Heart left ventricle (tissue), 16 donors: Measurements from ENCODE around the gene PCYOX1L. TPM values are rescaled to one million over a fixed set of nuclear protein-coding genes. Genes with fewer than 3 reads are reported as not detected.
A peak's percentile ranks its signal among the peaks of the same experiment; 100 is the strongest.

ENCODE experiments used
- ATAC-seq, 4 donors: fragments of 200-7000 bp; cut with Tn5 transposase; one replicate each; pipeline ENCODE4 v1.9.1; 2020 to 2022; ENCODE audit warnings: moderate library complexity in 4 of 4, mild to moderate bottlenecking in 3 of 4, moderate number of reproducible peaks in 1 of 4
- DNase-seq, 5 donors: peaks; one replicate each; pipeline ENCODE4 v3.0.0-alpha.2; 2020
- H3K27ac ChIP-seq, 12 donors: fragments of 200-600 bp; sonication (generic) in 4 of 12; one replicate each; pipeline versions ENCODE4 v1.5.0 to v1.8.0; 2016 to 2022; ENCODE audit warnings: mild to moderate bottlenecking in 2 of 12
- H3K27me3 ChIP-seq, 9 donors: fragments of 200-600 bp; sonication (generic) in 2 of 9; one replicate each; pipeline versions ENCODE4 v1.5.1 to v1.8.0; 2016 to 2022; ENCODE audit warnings: mild to moderate bottlenecking in 3 of 9
- H3K36me3 ChIP-seq, 9 donors: fragments of 200-600 bp; sonication (generic) in 2 of 9; one replicate each; pipeline versions ENCODE4 v1.5.0 to v1.8.0; 2018 to 2022; ENCODE audit warnings: mild to moderate bottlenecking in 2 of 9
- H3K4me1 ChIP-seq, 12 donors: fragments of 200-600 bp; sonication (generic) in 4 of 12; one replicate each; pipeline versions ENCODE4 v1.5.0 to v1.8.0; 2016 to 2022; ENCODE audit warnings: mild to moderate bottlenecking in 3 of 12
- H3K4me3 ChIP-seq, 12 donors: fragments of 200-600 bp; sonication (generic) in 4 of 12; one replicate each; pipeline versions ENCODE4 v1.5.0 to v1.8.0; 2017 to 2022; ENCODE audit warnings: mild to moderate bottlenecking in 9 of 12, moderate library complexity in 4 of 12
- H3K9me3 ChIP-seq, 12 donors: fragments of 200-600 bp; sonication (generic) in 4 of 12; one replicate each; pipeline versions ENCODE4 v1.5.0 to v1.8.0; 2016 to 2022; ENCODE audit warnings: mild to moderate bottlenecking in 1 of 12
- POLR2A ChIP-seq, 2 donors: fragments of 450-650 bp; IDR thresholded peaks; one replicate each; pipeline ENCODE4 v1.6.1; 2017; ENCODE audit warnings: antibody characterized with exemption in 2 of 2, mild to moderate bottlenecking in 2 of 2, moderate library complexity in 2 of 2
- WGBS, 4 donors: extraction: QIAGEN DNeasy Blood & Tissue Kit in 2 of 4; methylation state at CpG; one replicate each; pipeline versions ENCODE4 v1.1.5 to v1.1.7; 2013 to 2018; 5-methylcytosine and 5-hydroxymethylcytosine counted together
- intact Hi-C, 10 donors: fragments of 100-400 bp; cut with DNase I; formaldehyde crosslinking; loops; one replicate each; pipeline versions ENCODE4 v1.11.1 to v1.14.2; 2022
- polyA plus RNA-seq, 2 donors: library from polyadenylated mRNA; stranded (reverse); fragments of 200-250 nt; gene quantifications; one replicate each; pipeline ENCODE4 v1.2.3, GENCODE V29; 2013
- total RNA-seq, 9 donors: library from RNA; depleted of rRNA in 2 of 9; stranded (reverse); fragments of >200 nt in 2 of 9; fragmentation: NEBNext Ultra II Directional in 3 of 9; extraction: Animal tissue kit (Norgen Biotek cat#: 25700) in 3 of 9; gene quantifications; one replicate each; pipeline versions ENCODE4 v1.1.0 to v1.2.4, GENCODE V29; 2016 to 2023
- TF ChIP-seq, protein P1 (sequence below), 12 donors: fragments of 200-600 bp; sonication (generic) in 4 of 12; IDR thresholded peaks; one replicate each; pipeline versions ENCODE4 v1.5.0 to v1.8.0; 2018 to 2022; ENCODE audit warnings: antibody characterized with exemption in 12 of 12, mild to moderate bottlenecking in 5 of 12
- donor health status: ischemic (EF 13 %, LVEDD 7.1; RV severe dilation, severe dysfunction).
- donor health status: healthy with polysubstance abuse.
- donor health status: DM: no; HTN: yes; CAD: no.
- donor health status: DM: no; HTN: no; CAD: no.
- donor health status: ischemic (EF 25% LVEDD 6.9; RV normal size, moderate dysfunction).
- donor health status: ischemic (EF 25% LVEDD 5.7; RV mildly dilated, moderate dysfunction).
- donor health status: healthy.
- donor health status: DM: yes; HTN: yes; CAD: no.
- donor health status: ischemic (EF 35%, LVEDD 5.7; RV mildly dilated, moderate dysfunction).
- donor health status: nonischemic (EF 11% LVEDD 7.7; RV severe dilation, severe dysfunction).
- donor health status: DM: yes; HTN: yes; CAD: no.
- donor health status: PGD.
- donor health status: ischemic (EF 29% LVEDD 5.4; RV normal size, mild dysfunction).
- donor health status: nonischemic (EF 23%, LVEDD 6.1; RV moderate dilation, normal function).

The PCYOX1L gene
- total and polyA plus RNA-seq, 11 donors, result 2.3 to 6.8 (median 3.7) TPM

- H3K9me3 ChIP-seq, result no peaks in the 10 kb centered on the region
- TF ChIP-seq, protein P1, sequence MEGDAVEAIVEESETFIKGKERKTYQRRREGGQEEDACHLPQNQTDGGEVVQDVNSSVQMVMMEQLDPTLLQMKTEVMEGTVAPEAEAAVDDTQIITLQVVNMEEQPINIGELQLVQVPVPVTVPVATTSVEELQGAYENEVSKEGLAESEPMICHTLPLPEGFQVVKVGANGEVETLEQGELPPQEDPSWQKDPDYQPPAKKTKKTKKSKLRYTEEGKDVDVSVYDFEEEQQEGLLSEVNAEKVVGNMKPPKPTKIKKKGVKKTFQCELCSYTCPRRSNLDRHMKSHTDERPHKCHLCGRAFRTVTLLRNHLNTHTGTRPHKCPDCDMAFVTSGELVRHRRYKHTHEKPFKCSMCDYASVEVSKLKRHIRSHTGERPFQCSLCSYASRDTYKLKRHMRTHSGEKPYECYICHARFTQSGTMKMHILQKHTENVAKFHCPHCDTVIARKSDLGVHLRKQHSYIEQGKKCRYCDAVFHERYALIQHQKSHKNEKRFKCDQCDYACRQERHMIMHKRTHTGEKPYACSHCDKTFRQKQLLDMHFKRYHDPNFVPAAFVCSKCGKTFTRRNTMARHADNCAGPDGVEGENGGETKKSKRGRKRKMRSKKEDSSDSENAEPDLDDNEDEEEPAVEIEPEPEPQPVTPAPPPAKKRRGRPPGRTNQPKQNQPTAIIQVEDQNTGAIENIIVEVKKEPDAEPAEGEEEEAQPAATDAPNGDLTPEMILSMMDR (IDR thresholded peaks at IDR 0.05), result no peak
- TF ChIP-seq POLR2A (IDR thresholded peaks at IDR 0.05), result no peak
- WGBS, 4 donors, result 48 to 74% (median 56%) methylated on average over 5 to 8 of the region's 8 CpGs
- H3K27me3 ChIP-seq, result no peaks in the 10 kb centered on the region
- H3K36me3 ChIP-seq, result no peaks in the 10 kb centered on the region
- peak overlapping the region in 10 of 12 donors; percentile 68 to 98 (median 90) for H3K27ac ChIP-seq
- peak overlapping the region in 2 of 12 donors; percentile 11 to 30 for H3K4me3 ChIP-seq
- peaks cover 8 to 64% (median 36%) of the 10 kb centered on the region in 12 donors for H3K4me1 ChIP-seq
- ATAC-seq, result no peak
- peak in 1 of 5 donors; percentile 24 for DNase-seq
- intact Hi-C loops, result loop anchor here in 8 of 10 donors (1.0 to 5.0 kb wide), 5 partner anchors 49 to 236 kb away; no protein-coding TSS in a partner anchor
Measured at GRCh38 chr5:149381261-149381985, 23.6 kb downstream of the PCYOX1L start.

GRCh38 chr5:149381986-149382338, 24.1 kb downstream of the PCYOX1L start:
- DNase-seq, result peak; percentile 83 to 91 (median 85)
- peak; percentile 59 to 83 (median 76) for ATAC-seq
- Histone ChIP-seq H3K27me3 (no peaks in the 10 kb centered on the region), H3K27ac (peak overlapping the region; percentile 25 to 98 (median 90)), H3K36me3 (no peaks in the 10 kb centered on the region), H3K4me1 (peaks cover 8 to 69% (median 41%) of the 10 kb centered on the region in 12 donors), H3K9me3 (no peaks in the 10 kb centered on the region), H3K4me3 (peak overlapping the region in 4 of 12 donors; percentile 11 to 30 (median 16))
- intact Hi-C loops, result loop anchor here (1.0 to 5.0 kb wide), 9 partner anchors 47 to 235 kb away; no protein-coding TSS in a partner anchor
- TF ChIP-seq POLR2A (IDR thresholded peaks at IDR 0.05), result no peak
- TF ChIP-seq, protein P1 (IDR thresholded peaks at IDR 0.05), result peak; percentile 92 to 98 (median 96)
- 0 to 33% (median 30%) methylated on average over 5 to 16 of the region's 16 CpGs for WGBS, 4 donors

DNA sequence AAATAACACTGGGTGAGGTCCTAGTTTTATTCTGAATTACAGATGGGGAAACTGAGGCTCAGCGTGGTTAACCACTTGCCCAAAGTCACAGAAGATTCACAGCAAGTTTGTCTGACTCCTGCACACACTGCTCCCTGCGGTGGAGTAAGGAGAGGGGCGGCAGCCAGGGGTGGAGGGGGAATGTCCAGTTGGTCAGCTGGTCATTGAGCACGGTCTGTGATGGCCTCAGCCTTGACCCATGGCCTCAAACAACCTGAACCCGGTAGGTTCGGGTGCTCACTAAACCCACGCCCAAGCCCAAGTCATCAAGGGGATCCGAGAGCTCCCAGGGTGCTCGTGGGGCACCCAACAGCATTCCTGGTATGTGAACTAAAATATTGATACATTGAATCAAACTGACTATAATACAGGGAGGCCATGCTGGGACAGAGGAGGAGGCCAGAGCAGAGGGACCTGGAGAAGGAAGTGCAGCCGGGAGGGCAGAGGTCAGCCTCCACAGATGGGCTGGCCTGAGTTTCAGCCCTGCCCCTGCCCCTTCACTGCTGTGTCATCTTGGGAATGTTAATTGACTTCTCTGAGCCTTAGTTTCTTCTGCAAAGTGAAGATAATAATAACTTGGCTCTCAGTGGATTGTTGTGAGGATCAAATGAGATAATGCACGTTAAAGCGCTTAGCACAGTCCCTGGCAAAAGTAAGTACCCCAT, 24.8 kb downstream of the PCYOX1L start:
- intact Hi-C loops, result loop anchor here in 9 of 10 donors (1.0 to 5.0 kb wide), 9 partner anchors 46 to 235 kb away; no protein-coding TSS in a partner anchor
- peak overlapping the region in 2 of 12 donors; percentile 13 to 20 for H3K4me3 ChIP-seq
- H3K9me3 ChIP-seq, result no peaks in the 10 kb centered on the region
- WGBS, 4 donors, result 72 to 80% (median 74%) methylated on average over 7 to 12 of the region's 12 CpGs
- TF ChIP-seq POLR2A (IDR thresholded peaks at IDR 0.05), result no peak
- TF ChIP-seq, protein P1 (IDR thresholded peaks at IDR 0.05), result no peak
- ATAC-seq, result no peak
- DNase-seq, result no peak
- H3K36me3 ChIP-seq, result no peaks in the 10 kb centered on the region
- peak overlapping the region; percentile 74 to 98 (median 90) for H3K27ac ChIP-seq
- H3K27me3 ChIP-seq, result no peaks in the 10 kb centered on the region
- H3K4me1 ChIP-seq, result peaks cover 8 to 76% (median 48%) of the 10 kb centered on the region in 12 donors

DNA sequence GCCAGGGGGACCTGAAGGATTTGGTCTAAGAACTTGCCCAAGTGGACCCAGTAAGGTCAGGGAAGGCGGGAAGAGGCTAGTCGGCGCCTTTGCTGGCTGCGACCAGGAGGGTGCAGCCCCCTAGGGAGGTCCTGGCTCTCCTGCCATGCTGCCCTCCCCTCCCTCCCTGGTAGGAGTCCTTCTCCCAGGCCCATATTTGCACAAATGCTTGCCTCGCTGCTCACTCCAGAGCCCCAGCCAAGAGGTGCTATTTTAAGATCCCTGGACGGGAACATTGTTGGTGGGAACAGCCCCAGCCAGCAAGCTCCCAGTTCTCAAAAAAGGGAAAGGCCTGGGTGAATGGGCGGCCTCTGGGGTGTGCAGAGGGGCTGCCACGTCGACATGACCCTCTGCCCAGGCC, 25.6 kb downstream of the PCYOX1L start:
- peak; percentile 72 to 80 (median 76) for ATAC-seq
- peak; percentile 75 to 88 (median 80) for DNase-seq
- TF ChIP-seq POLR2A (IDR thresholded peaks at IDR 0.05), result no peak
- TF ChIP-seq, protein P1 (IDR thresholded peaks at IDR 0.05), result no peak
- no peaks in the 10 kb centered on the region for H3K36me3 ChIP-seq
- WGBS, 4 donors, result 21 to 40% (median 31%) methylated on average over 5 to 9 of the region's 9 CpGs
- H3K4me3 ChIP-seq, result no peak overlapping the region
- peaks cover 0 to 2% (median 0%) of the 10 kb centered on the region in 12 donors for H3K9me3 ChIP-seq
- H3K4me1 ChIP-seq, result peaks cover 8 to 83% (median 53%) of the 10 kb centered on the region in 12 donors
- no peaks in the 10 kb centered on the region for H3K27me3 ChIP-seq
- intact Hi-C loops, result loop anchor here in 9 of 10 donors (2.0 to 5.0 kb wide), 6 partner anchors 45 to 234 kb away; no protein-coding TSS in a partner anchor
- peak overlapping the region; percentile 74 to 98 (median 90) for H3K27ac ChIP-seq
